GM19193 (cell line): ENCODE measurements around the gene SULT4A1.

Experiments
- POLR2A ChIP-seq: IDR thresholded peaks from 4 replicates; pipeline ENCODE4 v1.6.1; 2011; ENCODE audit not compliant: insufficient read depth, insufficient read length; ENCODE audit errors: extremely low read depth

Gene SULT4A1

DNA sequence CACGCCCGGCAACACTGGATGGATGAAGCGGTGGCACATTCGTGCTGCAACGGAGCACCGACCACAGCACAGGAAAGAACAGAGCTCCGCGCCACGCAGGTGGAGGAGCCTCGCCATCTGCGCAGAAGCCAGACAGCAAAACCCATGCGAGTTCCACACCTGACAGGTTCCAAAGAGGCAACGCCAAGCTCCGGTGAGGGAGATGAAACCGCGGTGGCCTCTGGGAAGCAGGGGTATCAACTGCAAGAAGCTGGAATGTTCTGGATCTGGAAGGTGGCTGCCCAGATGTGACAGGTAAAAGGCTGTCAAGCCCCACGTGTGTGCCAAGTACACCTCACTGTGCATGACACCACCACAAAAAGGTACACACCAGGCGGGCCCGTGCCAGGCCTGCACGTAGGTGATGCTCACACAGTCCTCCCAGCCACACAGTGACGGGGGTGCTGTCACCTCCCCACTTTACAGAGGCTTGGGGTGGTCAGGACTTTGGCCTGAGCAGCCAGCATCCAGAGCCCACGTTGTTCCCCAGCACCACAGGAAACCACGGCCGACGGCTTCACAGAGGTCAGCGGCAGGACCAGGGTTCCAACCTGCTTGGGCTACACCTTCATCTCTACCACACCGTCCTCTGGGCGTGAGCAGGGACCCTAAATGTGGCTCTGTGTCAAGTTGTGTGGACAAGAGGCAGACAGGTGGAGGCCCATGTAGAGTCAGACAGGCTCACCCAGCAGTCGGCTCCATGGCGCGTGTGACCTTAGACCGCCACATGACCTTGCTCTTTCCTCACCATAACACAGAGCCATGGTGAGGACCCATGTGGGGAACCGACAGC lies 30.5 kb downstream of the SULT4A1 start:
- TF ChIP-seq POLR2A, result no peak

DNA sequence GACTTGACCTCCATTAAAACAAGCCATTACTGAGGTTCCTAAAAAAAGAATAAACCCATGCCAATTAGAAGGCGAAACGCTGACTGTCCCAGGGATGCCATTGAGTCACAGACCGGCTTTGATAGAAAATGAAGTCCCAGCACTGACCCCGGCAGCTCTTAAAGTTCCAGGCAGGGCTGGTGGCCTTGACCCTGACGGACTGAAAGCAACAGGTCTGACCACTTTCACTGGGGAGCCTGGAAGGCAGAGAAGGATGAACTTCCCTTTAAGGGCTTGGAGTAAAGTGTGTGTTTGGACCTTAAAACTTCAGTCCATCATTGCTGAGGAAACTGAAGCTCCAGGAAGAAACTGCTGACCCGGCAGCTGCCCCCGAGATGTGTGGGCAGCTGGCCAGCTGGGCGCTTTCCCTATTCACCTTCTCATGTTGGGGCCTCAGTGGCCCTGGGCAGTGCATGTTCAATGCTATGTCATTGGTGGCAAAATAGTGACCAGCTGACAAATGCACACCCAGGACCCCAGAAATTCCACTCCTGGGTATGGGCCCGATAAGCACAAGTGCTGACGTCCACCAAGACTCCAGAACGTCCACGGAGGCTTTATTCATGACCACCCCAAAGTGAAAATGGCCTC lies 31.3 kb downstream of the SULT4A1 start:
- TF ChIP-seq POLR2A, result no peak

DNA sequence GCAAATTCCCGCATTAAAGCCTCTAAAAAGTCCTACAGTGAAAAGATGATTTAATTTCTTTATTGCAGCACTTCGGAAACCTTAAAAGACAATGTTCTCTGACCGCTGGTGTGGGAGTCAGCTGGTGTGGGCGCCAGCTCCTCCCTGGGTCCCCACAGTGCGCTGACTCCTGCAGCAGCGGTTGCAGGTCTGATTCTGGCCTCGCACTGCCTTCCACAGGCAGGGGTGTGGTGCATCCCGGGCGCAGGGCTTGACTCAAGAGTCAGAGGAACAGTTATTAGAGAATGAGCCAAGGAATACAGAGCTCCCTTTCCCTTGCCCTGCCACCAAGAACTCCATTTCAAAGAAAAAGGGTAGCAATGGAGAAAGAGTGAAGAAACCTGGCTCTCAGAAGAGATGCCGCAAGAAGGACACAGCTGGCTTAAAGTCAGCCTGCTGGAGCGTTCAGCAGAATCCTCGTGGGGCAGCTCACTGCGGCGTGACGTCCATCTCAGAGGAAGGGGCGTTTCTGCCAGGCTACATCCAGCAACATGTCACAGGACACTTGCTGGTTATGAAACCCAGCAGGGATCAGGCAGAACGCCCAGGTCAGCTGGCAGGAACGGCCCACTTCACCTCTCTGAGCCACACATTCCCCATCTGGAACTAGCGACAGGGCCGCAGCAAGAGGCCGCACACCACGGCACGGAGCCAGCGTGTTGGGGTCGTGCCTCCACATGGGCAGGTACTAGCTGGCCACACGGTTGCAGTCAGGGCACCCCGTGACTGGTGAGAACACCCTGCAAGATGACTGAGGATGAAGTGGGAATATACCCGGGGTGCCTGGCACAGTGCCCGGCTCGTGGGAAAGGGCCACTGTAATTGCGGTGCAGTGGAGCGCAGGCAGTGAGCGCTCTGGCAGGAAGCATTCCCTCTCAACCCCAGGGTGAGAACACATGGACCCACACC lies 32.1 kb downstream of the SULT4A1 start:
- no peak for TF ChIP-seq POLR2A

DNA sequence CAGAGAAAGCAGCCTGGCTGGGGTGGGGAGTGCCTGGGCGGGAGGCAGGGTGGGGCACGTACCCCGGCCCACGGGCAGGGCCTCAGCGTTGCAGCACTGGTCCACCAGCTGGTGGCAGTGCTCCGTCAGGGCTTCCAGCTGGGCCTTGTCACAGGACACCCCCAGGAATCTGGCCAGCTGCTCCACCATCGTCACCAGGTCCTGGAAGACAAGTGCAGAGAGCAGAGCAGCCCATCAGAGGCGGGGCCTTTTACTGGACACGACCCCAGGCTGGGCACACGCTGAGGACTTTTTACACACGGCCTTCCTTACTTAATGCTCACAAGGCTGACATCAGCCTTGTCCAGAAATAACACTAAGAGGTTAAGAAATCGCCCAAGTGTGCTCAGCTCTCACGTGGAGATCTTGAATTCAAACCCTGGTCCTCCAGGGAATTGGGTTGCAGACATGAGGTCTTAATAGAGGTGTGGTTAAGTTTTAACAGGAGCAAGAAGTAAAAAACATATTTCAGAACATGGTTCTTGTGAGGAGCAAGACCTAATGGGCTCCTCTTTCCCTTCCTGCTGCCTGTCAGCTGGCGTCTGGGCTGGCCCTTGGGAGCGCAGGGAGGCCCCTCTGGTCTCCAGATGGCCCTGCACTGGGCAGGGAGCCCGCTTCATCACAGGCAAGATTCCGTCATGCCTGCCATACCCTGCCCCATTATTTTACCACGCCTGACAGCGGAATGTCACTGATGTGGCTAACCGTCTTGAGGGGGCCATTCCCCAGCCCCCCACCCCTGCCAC lies 33.1 kb downstream of the SULT4A1 start:
- no peak for TF ChIP-seq POLR2A

DNA sequence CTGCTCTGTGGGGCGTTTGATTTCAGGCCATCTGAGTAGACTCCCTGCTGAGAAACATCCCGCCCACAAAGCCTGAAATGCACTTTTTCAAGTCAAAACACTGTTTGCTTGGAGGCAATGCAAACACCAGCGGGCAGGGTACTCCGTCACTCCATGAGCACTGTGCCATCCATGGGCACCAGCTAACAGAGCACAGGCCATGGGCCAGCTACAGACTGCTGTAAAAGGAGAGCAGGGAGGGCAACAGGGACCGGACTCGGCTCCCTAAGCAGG lies 33.7 kb downstream of the SULT4A1 start:
- no peak for TF ChIP-seq POLR2A

DNA sequence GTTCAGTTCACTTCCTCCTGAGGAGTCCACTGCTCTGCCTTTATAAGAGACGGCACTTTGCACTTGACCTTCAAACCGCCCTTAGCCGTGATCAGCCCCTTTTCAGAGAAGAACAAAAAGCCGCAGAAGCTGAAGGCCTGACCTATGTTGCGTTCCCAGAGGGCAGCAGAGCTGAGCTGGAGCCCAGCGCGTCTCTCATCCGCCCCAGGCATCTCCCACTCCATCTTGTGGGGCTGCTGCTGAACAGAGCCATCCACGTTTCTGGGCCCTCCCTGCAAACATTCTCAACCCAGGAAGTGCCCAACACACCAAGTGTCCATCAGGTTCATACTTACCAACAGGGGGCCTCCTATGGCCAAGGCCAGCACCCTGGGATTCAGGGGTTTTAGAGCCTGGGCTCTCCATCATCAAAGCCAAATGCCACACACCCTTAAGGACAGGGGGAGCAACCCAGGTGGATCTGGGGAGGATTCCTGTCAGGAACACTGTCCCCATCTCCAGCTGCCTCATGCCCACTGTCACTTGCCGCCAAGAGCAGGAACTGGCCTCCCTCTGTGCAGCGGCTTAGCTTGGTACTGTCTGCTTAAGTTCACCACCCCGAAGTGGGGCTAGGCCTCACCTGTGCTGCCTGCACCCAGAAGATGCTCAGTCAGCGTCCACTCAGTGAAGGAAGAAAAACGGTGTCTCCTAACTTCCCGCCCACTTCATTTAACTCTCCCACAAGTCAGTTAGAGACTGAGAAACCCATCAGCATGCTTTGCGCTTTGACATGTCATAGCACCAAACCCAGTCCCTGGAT lies 34.2 kb downstream of the SULT4A1 start:
- TF ChIP-seq POLR2A, result no peak

DNA sequence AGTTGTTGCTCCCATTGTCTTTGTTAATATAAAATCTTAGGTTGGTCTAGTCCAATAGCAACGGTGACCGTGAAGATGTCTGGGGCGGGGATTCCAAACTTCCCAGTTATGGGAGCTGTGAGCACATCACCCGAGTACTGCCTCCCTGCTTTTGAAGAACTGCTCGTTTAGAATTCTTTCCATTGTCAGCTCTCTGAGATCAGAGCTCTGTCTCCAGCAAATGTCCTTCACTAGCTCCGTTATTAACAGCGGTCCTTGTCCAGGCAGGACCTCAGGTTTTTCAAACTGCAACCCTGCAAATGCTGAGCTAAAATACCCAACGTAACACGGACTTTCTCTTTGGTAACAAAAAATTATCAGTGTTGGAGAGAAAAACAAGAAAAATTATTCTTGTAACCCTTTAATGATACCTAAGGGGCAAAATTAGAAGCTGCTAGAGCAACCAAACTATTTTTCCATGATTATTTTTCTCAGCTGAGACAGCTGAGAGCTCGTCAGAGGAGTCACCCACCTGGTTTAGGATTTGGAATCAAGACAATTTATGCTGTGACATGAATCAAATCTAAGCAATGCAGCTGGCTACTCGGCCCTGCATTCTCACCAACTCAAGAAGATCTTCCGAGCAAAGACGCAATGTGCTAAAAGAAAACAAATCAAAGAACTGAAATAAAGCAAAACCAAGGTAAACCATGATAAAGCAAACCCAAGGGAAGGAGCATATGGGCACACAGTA lies 35.1 kb downstream of the SULT4A1 start:
- no peak for TF ChIP-seq POLR2A

DNA sequence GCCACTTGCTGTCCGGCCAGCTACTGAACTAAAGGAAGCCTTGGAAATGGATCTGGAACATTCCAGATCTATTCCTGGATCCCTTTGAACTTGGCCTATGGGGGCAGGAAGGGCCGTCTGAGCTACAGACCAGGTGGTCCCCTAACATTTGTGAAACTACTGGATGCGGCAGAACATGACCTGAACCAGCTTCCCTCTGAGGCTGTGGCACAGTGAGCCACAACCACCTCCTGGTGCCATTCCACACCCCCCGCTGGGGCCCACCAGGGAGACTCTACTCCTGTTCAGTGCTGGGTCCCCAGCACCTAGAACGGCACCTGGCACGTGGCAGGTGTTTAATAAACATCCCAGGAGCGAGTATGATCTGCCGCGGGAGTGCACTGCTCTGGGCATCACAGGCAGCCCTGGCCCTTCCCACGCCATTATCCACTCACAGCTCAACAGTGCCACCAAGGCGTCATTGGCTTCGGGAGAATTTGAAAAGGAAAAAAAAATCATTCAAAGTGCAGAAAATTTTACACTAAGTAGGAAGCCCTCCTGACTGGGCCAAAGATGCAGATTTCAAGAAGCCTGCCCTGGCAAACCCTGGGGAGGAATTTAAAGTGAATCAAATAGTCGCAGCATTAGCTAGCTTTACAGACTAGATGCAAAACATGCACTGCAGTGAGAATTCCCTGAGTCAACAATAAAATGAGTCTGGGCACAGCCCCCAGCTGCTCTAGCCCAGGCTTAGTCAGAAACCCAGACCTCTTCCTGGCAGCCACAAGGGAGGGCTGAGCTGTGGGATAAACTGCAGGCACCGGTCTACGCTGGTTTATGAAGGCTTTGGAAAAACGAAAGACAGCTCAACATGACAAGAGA lies 35.9 kb downstream of the SULT4A1 start:
- TF ChIP-seq POLR2A, result no peak

DNA sequence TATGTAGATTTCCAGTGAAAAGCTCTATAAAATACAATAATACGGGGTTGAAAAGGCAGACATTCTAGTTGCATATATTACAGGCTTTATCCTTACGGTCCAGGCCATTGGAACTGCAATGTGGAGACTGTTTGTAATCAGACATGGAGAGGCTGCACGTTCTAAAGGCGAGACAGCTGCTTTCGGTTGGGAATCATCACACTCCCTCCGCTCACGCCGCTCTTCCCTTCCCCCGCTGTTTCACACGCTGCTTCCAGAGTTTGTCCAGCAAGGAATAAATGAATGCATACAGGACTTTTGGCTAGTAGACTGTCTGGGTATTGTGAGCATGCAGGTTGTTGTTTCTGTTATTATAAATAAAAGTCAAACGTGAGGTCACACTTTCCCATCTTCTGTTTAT lies 36.7 kb downstream of the SULT4A1 start:
- TF ChIP-seq POLR2A, result no peak

DNA sequence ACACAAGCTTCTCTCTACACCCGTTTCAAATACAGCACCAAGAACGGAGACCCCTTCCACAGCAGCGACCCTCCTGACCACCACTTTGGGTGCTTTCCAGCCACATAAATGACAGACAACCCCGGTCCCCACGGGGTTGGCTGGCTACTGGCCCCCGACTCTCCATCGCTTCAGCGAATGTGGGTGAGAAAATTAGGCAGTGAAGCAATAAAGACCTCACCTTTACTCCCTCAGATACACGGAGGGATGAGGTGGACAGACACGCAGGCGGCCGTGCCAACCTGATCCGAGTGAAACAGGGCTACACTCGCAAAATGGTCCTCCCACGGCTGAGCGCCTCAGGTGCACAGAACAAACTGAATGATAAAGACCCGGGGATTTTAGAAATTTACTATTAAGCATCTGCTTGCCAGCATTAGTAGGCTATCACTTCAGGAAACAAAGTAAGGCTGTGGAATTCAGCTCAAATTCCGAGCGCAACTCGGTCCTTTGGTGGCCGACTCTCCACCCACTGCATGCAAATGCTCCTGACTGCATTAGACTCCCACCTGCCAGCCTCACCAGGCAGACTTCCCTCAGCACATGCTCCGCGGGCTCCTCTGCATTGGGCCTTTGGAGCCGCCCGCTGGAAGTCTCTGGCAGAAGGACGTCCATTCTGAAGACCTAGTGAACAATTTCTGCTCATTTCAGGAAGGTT lies 37.4 kb downstream of the SULT4A1 start:
- no peak for TF ChIP-seq POLR2A

DNA sequence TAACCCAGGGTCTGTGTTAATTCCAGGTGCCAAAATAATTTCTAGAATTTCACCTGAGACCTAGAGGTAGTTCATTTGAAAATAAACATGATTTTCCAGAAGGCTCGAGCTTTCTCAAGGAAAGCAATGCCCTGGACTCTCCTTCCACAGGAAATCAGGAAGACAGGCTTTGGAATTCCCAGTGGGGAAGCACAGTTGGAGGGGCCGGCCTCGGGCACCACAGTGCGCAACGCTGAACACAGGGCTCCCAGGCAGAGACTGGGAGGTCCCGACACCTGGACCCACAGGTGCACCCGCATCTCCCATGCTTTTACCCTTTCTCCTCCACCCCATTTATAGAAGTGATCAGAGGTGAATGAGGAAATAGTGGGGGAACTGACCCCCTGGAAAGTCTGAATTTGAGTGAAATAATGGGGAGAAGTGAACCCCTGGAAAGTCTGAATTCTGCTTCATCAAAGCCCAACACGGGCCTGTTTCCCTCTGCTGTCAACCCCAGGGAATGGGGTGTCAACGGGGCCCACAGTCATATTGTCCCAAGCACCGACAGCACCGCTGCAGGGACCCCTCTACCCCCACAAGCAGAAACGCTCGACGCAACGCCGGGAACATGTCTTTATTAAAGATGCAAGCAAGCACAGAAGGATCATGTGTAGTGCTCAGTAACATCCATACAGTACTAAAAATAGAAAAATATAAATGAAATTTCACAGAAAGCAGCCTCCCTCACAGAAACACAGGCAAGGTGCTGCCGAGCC lies 38.2 kb downstream of the SULT4A1 start:
- no peak for TF ChIP-seq POLR2A
